Ureter (tissue), 1 donor: ENCODE results near the gene PTPRK. TPM values are rescaled to one million over a fixed set of nuclear protein-coding genes. Genes with fewer than 3 reads are reported as not detected.

ENCODE experiments used
- DNase-seq: peaks from one replicate; pipeline ENCODE4 v3.0.0-alpha.2; 2020; ENCODE audit warnings: low spot score
- total RNA-seq: library from RNA; stranded (reverse); gene quantifications from one replicate; pipeline ENCODE4 v1.2.4, GENCODE V29; 2023
- donor health status: DM: yes; HTN: yes; CAD: no.

The PTPRK gene
- total RNA-seq, 1 donor from 2014 or later = 107 TPM

GRCh38 chr6:128346569-128346968 lies 173.8 kb downstream of the PTPRK start:
- DNase-seq = no peak

GRCh38 chr6:128345278-128345677 lies 175.1 kb downstream of the PTPRK start:
- DNase-seq = no peak

GRCh38 chr6:128343706-128344105 lies 176.7 kb downstream of the PTPRK start:
- no peak for DNase-seq

- no peak for DNase-seq
These were observed 180.6 kb downstream of the PTPRK start for GRCh38 chr6:128339635-128340450.

GRCh38 chr6:128337619-128338018 lies 182.8 kb downstream of the PTPRK start:
- no peak for DNase-seq

GRCh38 chr6:128336436-128337095 lies 183.8 kb downstream of the PTPRK start:
- DNase-seq = no peak

GRCh38 chr6:128335963-128336362 lies 184.4 kb downstream of the PTPRK start:
- no peak for DNase-seq

GRCh38 chr6:128333581-128334223 lies 186.7 kb downstream of the PTPRK start:
- no peak for DNase-seq

GRCh38 chr6:128327890-128328289 lies 192.5 kb downstream of the PTPRK start:
- DNase-seq = no peak

- DNase-seq = no peak
These were observed 197.4 kb downstream of the PTPRK start for GRCh38 chr6:128323011-128323410.

- no peak for DNase-seq
These were observed 200.5 kb downstream of the PTPRK start for GRCh38 chr6:128319946-128320345.

GRCh38 chr6:128319157-128319556 lies 201.2 kb downstream of the PTPRK start:
- DNase-seq = no peak

- DNase-seq = no peak
These were observed 204.0 kb downstream of the PTPRK start for GRCh38 chr6:128316258-128316929.

- DNase-seq = no peak
These were observed 206.2 kb downstream of the PTPRK start for GRCh38 chr6:128314190-128314589.

GRCh38 chr6:128311944-128312570 lies 208.3 kb downstream of the PTPRK start:
- no peak for DNase-seq

GRCh38 chr6:128310451-128310850 lies 209.9 kb downstream of the PTPRK start:
- no peak for DNase-seq

- no peak for DNase-seq
These were observed 212.7 kb downstream of the PTPRK start for GRCh38 chr6:128307671-128308070.

- no peak for DNase-seq
These were observed 214.4 kb downstream of the PTPRK start for GRCh38 chr6:128305976-128306375.

GRCh38 chr6:128305228-128305627 lies 215.2 kb downstream of the PTPRK start:
- no peak for DNase-seq

GRCh38 chr6:128303870-128304269 lies 216.5 kb downstream of the PTPRK start:
- no peak for DNase-seq

GRCh38 chr6:128302942-128303341 lies 217.5 kb downstream of the PTPRK start:
- DNase-seq = no peak

GRCh38 chr6:128295670-128296069 lies 224.7 kb downstream of the PTPRK start:
- no peak for DNase-seq
